ENCODE results near the gene FREM2. TPM values are rescaled to one million over a fixed set of nuclear protein-coding genes. Genes with fewer than 3 reads are reported as not detected.

FREM2 gene
- total and polyA plus RNA-seq, 7 donors = under 0.01 to 8.2 (median 2.1) TPM

GRCh38 chr13:38875186-38875875, 188.5 kb downstream of the FREM2 start:
- Histone ChIP-seq H3K4me3 (no peak overlapping the region), H3K36me3 (no peaks in the 10 kb centered on the region), H3K27ac (no peak overlapping the region), H3K27me3 (no peaks in the 10 kb centered on the region), H3K4me1 (no peaks in the 10 kb centered on the region), H3K9me3 (no peaks in the 10 kb centered on the region)
- intact Hi-C loops (cut with DNase I) = no loop called here
- 65 to 72% methylated on average over 1 of the region's 1 CpG for WGBS, 2 donors
- DNase-seq = no peak
- TF ChIP-seq CTCF (IDR thresholded peaks at IDR 0.05) (no peak), EP300 (IDR thresholded peaks at IDR 0.05) (no peak), POLR2A (IDR thresholded peaks at IDR 0.05) (no peak), POLR2AphosphoS5 (IDR thresholded peaks at IDR 0.05) (no peak)

DNA sequence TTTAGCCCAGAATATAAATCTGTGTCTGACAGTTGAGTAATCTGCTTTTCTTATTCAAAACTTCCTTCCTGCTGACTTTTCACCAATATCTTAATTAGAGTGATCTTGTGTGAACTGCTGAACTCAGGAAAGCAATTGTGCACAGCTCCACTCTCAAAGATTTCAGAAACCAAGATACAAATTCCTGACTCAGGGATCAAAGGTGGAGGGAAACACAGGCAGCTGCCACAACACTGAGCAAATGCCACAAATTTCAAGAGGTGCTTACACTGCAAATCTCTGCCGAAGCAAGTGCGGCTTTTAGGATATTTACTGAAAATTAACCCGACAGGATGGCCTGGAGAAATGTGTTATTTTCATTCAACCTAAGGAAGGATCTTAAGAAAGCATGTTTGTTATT, 192.4 kb downstream of the FREM2 start:
- TF ChIP-seq POLR2A (IDR thresholded peaks at IDR 0.05) = no peak
- TF ChIP-seq CTCF (IDR thresholded peaks at IDR 0.05) = no peak
- no peak for TF ChIP-seq EP300 (IDR thresholded peaks at IDR 0.05)
- no peak for TF ChIP-seq POLR2AphosphoS5 (IDR thresholded peaks at IDR 0.05)
- DNase-seq = no peak
- Histone ChIP-seq H3K9me3 (no peaks in the 10 kb centered on the region), H3K4me1 (no peaks in the 10 kb centered on the region), H3K27me3 (no peaks in the 10 kb centered on the region), H3K27ac (no peak overlapping the region), H3K4me3 (no peak overlapping the region), H3K36me3 (no peaks in the 10 kb centered on the region)
- WGBS, 2 donors = 16 to 69% methylated on average over 3 of the region's 3 CpGs
- intact Hi-C loops (cut with DNase I) = no loop called here

DNA sequence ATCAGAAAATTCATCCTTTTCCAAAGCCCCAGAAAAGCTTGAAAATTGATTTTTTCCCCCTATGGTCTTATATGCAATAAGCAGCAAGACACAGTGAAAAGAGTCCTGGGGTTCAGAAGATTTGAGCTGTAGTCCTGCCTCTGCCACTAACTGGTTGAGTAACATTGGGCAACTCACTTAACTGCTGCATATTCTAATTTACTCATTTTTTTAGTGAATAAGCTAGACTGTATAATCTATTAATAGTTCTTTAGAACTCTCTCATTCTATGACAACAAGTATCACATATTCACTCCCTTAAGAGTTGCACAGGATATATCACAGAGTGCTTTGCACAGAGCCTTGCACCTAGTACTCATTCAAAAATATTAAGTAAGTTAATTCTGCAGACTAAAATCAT, 192.9 kb downstream of the FREM2 start:
- DNase-seq = no peak
- H3K36me3 ChIP-seq = no peaks in the 10 kb centered on the region
- H3K27ac ChIP-seq = no peak overlapping the region
- no peak overlapping the region for H3K4me3 ChIP-seq
- no peaks in the 10 kb centered on the region for H3K9me3 ChIP-seq
- no peaks in the 10 kb centered on the region for H3K27me3 ChIP-seq
- no peaks in the 10 kb centered on the region for H3K4me1 ChIP-seq
- TF ChIP-seq EP300 (IDR thresholded peaks at IDR 0.05) (no peak), POLR2AphosphoS5 (IDR thresholded peaks at IDR 0.05) (no peak), CTCF (IDR thresholded peaks at IDR 0.05) (no peak), POLR2A (IDR thresholded peaks at IDR 0.05) (no peak)
- intact Hi-C loops (cut with DNase I) = no loop called here

DNA sequence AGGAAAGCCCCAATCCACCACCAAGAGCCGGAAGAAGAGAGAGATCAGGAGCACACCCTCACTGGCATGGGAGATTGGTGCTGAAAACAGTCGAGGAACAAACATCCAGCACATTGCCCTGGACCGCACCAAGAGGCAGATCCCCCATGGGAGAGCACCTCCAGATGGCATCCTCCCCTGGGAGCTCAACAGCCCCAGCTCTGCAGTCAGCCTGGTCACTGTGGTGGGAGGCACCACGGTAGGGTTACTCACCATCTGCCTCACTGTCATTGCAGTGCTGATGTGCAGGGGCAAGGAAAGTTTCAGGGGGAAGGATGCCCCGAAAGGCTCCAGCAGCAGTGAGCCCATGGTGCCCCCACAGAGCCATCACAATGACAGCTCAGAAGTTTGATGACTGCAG, 193.5 kb downstream of the FREM2 start:
- WGBS, 2 donors = 86 to 94% methylated on average over 5 of the region's 5 CpGs
- Histone ChIP-seq H3K27ac (no peak overlapping the region), H3K27me3 (no peaks in the 10 kb centered on the region), H3K9me3 (no peaks in the 10 kb centered on the region), H3K4me3 (no peak overlapping the region), H3K36me3 (no peaks in the 10 kb centered on the region), H3K4me1 (no peaks in the 10 kb centered on the region)
- DNase-seq = no peak
- intact Hi-C loops (cut with DNase I) = no loop called here
- TF ChIP-seq POLR2A (IDR thresholded peaks at IDR 0.05) (no peak), EP300 (IDR thresholded peaks at IDR 0.05) (no peak), POLR2AphosphoS5 (IDR thresholded peaks at IDR 0.05) (no peak), CTCF (IDR thresholded peaks at IDR 0.05) (no peak)

DNA sequence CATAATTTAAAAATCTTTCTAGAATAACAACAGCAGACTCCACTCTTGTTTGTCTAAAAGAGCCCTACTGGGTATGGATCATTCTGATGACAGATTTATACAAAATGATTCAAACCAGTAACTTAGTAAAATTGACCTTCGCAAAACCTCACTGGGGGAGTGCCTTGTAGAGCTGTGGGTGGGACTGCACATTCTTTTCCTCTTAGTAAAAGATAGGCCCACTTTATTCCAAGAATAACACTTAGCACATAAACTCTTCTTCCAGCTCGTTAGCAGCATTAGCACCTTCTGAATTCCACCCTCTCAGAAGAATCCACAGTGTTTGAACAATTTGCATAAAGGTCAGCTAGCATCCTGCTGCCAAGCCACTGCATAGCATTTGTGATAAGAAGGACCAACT, 196.9 kb downstream of the FREM2 start:
- intact Hi-C loops (cut with DNase I) = no loop called here
- 62 to 69% methylated on average over 2 of the region's 2 CpGs for WGBS, 2 donors
- TF ChIP-seq POLR2AphosphoS5 (IDR thresholded peaks at IDR 0.05) = no peak
- TF ChIP-seq POLR2A (IDR thresholded peaks at IDR 0.05) = no peak
- no peak for TF ChIP-seq EP300 (IDR thresholded peaks at IDR 0.05)
- no peak for TF ChIP-seq CTCF (IDR thresholded peaks at IDR 0.05)

More for the DNA sequence above, 196.9 kb downstream of the FREM2 start:
- no peak overlapping the region for H3K4me3 ChIP-seq
- H3K4me1 ChIP-seq = no peaks in the 10 kb centered on the region
- H3K36me3 ChIP-seq = no peaks in the 10 kb centered on the region
- H3K27me3 ChIP-seq = no peaks in the 10 kb centered on the region
- DNase-seq = no peak
- H3K9me3 ChIP-seq = no peaks in the 10 kb centered on the region
- H3K27ac ChIP-seq = no peak overlapping the region

Data from sigmoid colon (tissue), 7 donors.